IPS DF 6.9 (cell line): Measurements from ENCODE around the gene TBC1D22A.

Experiments
- DNase-seq: peaks from one replicate; pipeline ENCODE4 v3.0.0-alpha.2; 2013; ENCODE audit warnings: low read depth, low spot score
- H3K27ac ChIP-seq: one replicate; pipeline ENCODE4 v1.5.1; 2013; ENCODE audit warnings: low read length, control low read depth
- H3K27me3 ChIP-seq: 2 replicates; pipeline ENCODE4 v1.6.1; 2013; ENCODE audit warnings: mild to moderate bottlenecking, low read length; ENCODE audit not compliant: control insufficient read depth, insufficient read depth
- H3K36me3 ChIP-seq: 2 replicates; pipeline ENCODE4 v1.6.1; 2013; ENCODE audit warnings: low read length; ENCODE audit not compliant: control insufficient read depth, insufficient read depth
- H3K4me1 ChIP-seq: 2 replicates; pipeline ENCODE4 v1.6.1; 2013; ENCODE audit warnings: low read length; ENCODE audit not compliant: control insufficient read depth, insufficient read depth
- H3K4me3 ChIP-seq: 2 replicates; pipeline ENCODE4 v1.5.1; 2013; ENCODE audit warnings: mild to moderate bottlenecking, low read length
- H3K9me3 ChIP-seq: 2 replicates; pipeline ENCODE4 v1.6.1; 2013; ENCODE audit warnings: low read length, inconsistent platforms; ENCODE audit not compliant: control insufficient read depth, insufficient read depth
- whole genome bisulfite sequencing: extraction: QIAGEN DNeasy Blood & Tissue Kit; methylation state at CpG from one replicate; pipeline ENCODE4 v1.1.7; 2013; ENCODE audit warnings: mixed read lengths, missing lambda C conversion rate; ENCODE audit not compliant: insufficient read length, insufficient coverage; 5-methylcytosine and 5-hydroxymethylcytosine counted together

The TBC1D22A gene

DNA sequence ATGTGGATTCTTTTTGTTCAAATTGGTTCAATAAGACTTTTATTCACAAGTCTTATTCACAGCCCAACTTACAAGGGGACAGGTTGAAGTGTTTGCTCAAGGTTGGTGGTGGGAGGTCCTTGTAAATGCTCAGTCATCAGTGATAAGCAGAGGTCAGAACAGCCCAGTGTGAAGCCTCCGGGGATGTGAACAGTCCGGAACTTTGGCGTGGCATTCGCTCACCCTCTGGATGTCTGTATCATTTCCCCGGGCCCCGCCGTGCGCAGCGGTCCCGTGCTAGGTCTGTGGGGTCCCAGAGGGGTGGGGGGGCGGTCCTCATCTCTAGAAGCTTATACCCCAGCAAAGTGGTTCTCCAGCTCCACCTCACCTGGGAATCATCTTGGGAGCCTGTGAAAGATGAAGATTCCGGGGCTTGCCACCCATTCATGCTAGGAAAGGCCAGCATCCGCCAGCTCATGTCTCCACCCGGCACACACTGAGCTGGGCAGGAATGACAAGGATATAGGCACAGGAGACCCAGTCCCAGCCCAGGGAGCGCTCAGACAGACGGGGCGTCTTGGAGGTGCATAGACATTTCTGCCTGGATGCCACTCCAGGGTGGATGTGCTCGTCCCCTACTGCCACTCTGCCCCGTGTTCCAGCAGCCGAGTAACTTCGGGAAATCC, 327.5 kb downstream of the TBC1D22A start:
- no peaks in the 10 kb centered on the region for H3K4me1 ChIP-seq
- H3K27me3 ChIP-seq, result no peaks in the 10 kb centered on the region
- no peaks in the 10 kb centered on the region for H3K36me3 ChIP-seq
- H3K4me3 ChIP-seq, result no peak overlapping the region
- no CpG with 5 or more reads among the region's 21 CpGs for WGBS
- no peaks in the 10 kb centered on the region for H3K9me3 ChIP-seq
- DNase-seq, result no peak
- H3K27ac ChIP-seq, result no peak overlapping the region

DNA sequence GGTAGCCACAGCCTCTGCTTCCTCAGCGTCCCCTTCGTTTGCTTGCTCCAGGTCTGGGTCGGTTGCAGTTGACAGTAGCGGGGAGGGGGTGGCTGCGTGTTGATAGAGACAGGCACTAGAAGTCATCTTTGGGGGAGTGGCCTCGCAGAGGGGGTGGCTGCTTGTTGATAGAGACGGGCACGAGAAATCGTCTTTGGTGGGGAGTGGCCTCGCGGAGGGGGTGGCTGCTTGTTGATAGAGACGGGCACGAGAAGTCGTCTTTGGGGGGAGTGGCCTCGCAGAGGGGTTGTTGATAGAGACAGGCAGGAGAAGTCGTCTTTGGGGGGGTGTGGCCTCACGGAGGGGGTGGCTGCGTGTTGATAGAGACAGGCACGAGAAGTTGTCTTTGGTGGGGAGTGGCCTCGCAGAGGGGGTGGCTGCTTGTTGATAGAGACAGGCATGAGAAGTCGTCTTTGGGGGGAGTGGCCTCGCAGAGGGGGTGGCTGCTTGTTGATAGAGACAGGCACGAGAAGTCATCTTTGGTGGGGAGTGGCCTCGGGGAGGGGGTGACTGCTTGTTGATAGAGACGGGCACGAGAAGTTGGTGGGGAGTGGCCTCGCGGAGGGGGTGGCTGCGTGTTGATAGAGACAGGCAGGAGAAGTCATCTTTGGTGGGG, 328.3 kb downstream of the TBC1D22A start:
- Histone ChIP-seq H3K4me1 (no peaks in the 10 kb centered on the region), H3K9me3 (no peaks in the 10 kb centered on the region), H3K27me3 (no peaks in the 10 kb centered on the region), H3K4me3 (no peak overlapping the region; the same call in 1 of the 2 replicates), H3K27ac (no peak overlapping the region), H3K36me3 (no peaks in the 10 kb centered on the region)
- DNase-seq, result no peak
- WGBS, result no CpG with 5 or more reads among the region's 29 CpGs

DNA sequence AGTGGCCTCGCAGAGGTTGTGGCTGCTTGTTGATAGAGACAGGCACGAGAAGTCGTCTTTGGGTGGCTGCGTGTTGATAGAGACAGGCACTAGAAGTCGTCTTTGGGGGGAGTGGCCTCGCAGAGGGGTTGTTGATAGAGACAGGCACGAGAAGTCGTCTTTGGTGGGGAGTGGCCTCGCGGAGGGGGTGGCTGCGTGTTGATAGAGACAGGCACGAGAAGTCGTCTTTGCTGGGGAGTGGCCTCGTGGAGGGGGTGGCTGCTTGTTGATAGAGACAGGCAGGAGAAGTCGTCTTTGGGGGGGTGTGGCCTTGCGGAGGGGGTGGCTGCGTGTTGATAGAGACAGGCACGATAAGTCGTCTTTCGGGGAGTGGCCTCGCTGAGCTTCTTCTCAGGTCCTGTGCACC, 328.8 kb downstream of the TBC1D22A start:
- WGBS, result no CpG with 5 or more reads among the region's 21 CpGs
- no peaks in the 10 kb centered on the region for H3K27me3 ChIP-seq
- H3K36me3 ChIP-seq, result no peaks in the 10 kb centered on the region
- no peak overlapping the region; the same call in 1 of the 2 replicates for H3K4me3 ChIP-seq
- H3K9me3 ChIP-seq, result no peaks in the 10 kb centered on the region
- DNase-seq, result no peak
- H3K4me1 ChIP-seq, result no peaks in the 10 kb centered on the region
- no peak overlapping the region for H3K27ac ChIP-seq

DNA sequence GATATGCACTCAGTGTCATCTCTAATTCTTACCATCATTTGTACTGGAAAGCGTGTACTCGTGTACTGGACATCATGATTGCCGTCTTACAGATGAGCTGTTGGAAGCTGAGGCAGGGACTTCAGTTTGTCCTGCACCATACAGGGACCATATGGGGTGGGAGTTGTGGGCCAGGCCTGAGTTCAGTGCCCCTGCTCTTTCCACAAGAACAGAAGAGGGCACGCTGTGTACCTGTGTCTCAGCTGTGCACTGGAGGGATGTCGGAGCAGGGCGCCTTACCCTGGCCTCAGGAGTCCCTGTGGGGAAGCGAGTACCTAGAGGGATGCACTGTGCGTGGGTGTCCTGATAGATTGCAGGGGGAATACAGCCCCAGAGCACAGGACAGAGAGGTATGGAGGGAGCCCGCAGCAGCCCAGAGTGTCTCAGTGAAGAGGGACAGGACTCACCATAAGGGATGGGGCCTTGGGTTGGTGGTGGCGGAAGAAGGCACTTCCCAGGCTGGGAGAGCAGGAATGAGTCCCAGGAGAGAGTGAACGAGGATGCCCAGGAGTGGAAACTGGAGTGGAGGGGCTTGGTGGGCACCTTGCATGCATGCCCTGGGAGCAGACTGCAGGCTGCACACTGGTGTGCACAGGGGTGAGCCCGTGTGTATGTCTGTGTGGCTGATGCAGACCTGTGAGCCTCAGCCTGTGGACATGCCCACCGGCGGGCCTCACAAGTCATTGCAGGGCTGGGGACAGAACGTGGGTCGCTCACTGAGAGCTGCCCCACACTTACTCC, 329.7 kb downstream of the TBC1D22A start:
- no peaks in the 10 kb centered on the region for H3K4me1 ChIP-seq
- no peaks in the 10 kb centered on the region for H3K9me3 ChIP-seq
- no peak overlapping the region for H3K27ac ChIP-seq
- H3K36me3 ChIP-seq, result no peaks in the 10 kb centered on the region
- H3K4me3 ChIP-seq, result no peak overlapping the region
- H3K27me3 ChIP-seq, result no peaks in the 10 kb centered on the region
- DNase-seq, result no peak
- no CpG with 5 or more reads among the region's 16 CpGs for WGBS

DNA sequence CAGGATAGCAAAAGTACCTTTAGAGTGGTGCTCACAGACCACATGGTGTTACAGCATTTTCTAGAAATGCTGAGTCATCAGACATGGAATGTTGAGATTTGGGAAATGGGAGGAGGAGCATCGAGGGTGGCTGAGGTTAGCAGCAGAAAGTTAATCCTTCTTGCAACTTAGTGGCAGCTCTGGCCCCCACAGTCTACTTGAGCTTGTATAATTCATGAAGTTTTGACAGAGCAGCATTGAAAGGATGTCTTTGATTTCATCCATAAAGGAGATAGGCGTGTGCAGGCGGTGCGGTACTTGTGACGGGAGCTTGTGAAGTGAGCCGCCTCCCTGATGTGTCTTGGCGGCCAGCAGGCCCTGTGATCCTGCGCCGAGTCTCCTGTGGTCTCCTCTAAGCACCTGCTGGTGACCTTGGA, 330.5 kb downstream of the TBC1D22A start:
- WGBS, result no CpG with 5 or more reads among the region's 9 CpGs
- no peak overlapping the region for H3K4me3 ChIP-seq
- no peaks in the 10 kb centered on the region for H3K9me3 ChIP-seq
- H3K4me1 ChIP-seq, result no peaks in the 10 kb centered on the region
- DNase-seq, result no peak
- H3K27me3 ChIP-seq, result no peaks in the 10 kb centered on the region
- H3K27ac ChIP-seq, result no peak overlapping the region
- no peaks in the 10 kb centered on the region for H3K36me3 ChIP-seq

DNA sequence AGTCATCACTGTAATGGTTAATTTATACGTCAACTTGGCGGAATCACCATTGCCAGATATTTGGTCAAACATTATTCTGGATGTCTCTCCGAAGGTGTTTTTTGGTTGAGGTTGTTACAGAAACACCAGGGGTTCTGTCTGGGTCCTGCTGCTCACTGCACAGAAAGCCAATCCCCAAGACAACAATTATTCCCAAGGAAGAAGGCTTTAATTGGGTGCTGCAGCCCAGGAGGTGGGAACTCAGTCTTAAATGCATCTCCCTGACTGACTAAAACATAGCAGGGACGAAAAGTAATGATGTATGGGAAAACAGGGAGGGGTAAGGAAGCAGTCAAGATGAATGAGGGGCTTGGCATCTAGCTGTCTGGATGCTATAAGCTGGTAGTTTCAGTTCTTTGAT, 331.3 kb downstream of the TBC1D22A start:
- Histone ChIP-seq H3K4me1 (no peaks in the 10 kb centered on the region), H3K27ac (no peak overlapping the region), H3K27me3 (no peaks in the 10 kb centered on the region), H3K4me3 (no peak overlapping the region), H3K9me3 (no peaks in the 10 kb centered on the region), H3K36me3 (no peaks in the 10 kb centered on the region)
- WGBS, result no CpG with 5 or more reads among the region's 4 CpGs
- no peak for DNase-seq

DNA sequence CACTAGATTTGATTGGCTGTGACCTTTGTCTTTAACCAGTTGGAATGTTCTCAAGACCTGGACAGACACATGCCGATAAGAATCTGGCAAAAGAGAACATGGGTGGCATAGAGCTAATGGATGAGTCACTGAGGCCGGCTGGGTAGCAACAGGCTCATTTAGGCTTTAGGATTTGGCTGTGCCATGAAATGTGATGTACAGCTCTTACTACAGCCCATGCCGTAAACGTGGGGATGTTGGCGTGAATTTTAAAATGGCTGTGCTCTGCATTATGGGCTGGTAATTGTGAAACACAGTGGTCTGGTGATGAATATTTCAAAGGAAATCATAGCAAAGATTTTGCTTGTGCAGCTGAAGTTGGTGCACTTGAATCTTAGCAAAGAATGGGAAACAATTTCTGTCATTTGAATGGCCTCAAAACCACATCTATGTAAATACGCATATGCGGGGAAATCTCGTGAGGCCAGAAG, 332.4 kb downstream of the TBC1D22A start:
- no peaks in the 10 kb centered on the region for H3K4me1 ChIP-seq
- H3K27ac ChIP-seq, result no peak overlapping the region
- WGBS, result no CpG with 5 or more reads among the region's 8 CpGs
- H3K36me3 ChIP-seq, result no peaks in the 10 kb centered on the region
- no peak for DNase-seq
- H3K27me3 ChIP-seq, result no peaks in the 10 kb centered on the region
- H3K9me3 ChIP-seq, result no peaks in the 10 kb centered on the region
- H3K4me3 ChIP-seq, result no peak overlapping the region

DNA sequence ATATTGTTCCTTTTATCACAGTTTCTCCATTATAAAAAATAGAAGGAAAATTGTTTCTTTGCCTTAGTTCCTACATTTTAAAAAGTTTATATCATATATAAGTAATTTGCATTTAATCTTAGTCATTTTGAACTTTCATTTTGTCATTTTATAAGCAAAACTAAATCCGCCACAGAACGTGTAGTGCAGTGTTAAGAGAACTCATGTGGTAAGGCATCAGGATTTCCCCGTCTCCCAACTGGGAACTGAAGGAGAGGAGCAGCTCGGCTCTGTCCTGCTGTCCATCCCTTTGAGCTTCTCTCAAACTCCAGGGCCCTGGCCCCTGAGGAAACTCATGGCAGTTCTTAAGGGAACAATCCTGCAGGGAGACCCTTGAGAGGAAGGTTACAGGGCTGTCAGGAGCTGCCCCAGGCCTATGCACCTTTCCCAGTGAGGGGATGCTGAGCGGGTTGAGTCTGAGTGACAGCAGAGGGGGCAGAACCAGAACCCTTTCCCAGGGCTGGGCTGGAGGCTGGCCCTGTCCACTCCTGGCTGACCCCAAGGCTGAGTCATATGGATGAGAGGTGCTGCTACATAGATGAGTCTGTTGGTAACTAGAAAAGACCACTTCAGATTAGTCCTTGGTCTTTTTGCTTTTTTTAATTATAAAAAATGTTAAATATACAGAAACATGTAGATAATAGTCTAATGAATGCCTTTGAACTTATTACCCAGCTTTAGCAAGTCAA, 333.1 kb downstream of the TBC1D22A start:
- H3K27ac ChIP-seq, result no peak overlapping the region
- H3K36me3 ChIP-seq, result no peaks in the 10 kb centered on the region
- no peak for DNase-seq
- no peaks in the 10 kb centered on the region for H3K9me3 ChIP-seq
- no peaks in the 10 kb centered on the region for H3K27me3 ChIP-seq
- H3K4me1 ChIP-seq, result no peaks in the 10 kb centered on the region
- no peak overlapping the region for H3K4me3 ChIP-seq
- no CpG with 5 or more reads among the region's 5 CpGs for WGBS

DNA sequence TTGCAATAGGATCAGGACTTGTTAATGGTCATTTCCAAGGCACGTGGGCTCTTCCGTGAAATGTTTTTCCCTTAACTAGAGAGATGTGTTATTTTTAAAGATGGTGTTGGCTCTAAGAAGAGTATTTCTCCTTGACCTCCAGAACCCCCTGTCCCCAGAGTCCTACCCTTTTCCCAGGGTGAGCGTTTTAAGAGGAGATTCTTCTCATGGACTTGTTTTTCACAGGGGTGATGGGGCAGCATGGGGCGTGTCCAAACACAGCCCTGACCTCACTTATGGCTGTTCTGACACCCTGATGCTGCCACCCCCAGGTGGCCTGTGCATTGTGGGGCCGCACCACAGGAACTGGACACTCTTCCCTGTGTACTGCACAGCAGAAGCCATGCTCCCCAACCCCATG, 335.7 kb downstream of the TBC1D22A start:
- no peak for DNase-seq
- no peaks in the 10 kb centered on the region for H3K9me3 ChIP-seq
- no peak overlapping the region for H3K4me3 ChIP-seq
- peaks cover 5% of the 10 kb centered on the region for H3K4me1 ChIP-seq
- H3K27me3 ChIP-seq, result no peaks in the 10 kb centered on the region
- WGBS, result no CpG with 5 or more reads among the region's 5 CpGs
- H3K27ac ChIP-seq, result no peak overlapping the region
- no peaks in the 10 kb centered on the region for H3K36me3 ChIP-seq

DNA sequence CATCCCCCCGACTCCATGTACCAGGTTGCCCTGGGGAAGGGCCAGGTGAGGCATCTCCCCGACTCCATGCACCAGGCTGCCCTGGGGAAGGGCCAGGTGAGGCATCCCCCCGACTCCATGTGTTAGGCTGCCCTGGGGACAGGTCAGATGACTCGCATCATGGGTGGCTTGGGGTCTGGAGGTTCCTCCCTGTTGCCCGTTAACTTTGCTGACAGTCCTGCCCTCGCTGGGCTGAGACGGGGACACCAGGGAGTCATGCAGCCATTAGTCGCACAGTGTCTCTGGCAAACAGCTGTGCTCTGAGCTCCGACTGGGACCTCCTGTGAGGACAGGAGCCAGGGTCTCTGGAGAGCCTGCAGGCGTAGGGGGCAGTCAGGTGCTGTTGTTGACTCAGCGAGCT, 336.1 kb downstream of the TBC1D22A start:
- H3K9me3 ChIP-seq, result no peaks in the 10 kb centered on the region
- H3K36me3 ChIP-seq, result no peaks in the 10 kb centered on the region
- H3K27me3 ChIP-seq, result no peaks in the 10 kb centered on the region
- H3K4me1 ChIP-seq, result peaks cover 6% of the 10 kb centered on the region
- H3K4me3 ChIP-seq, result no peak overlapping the region
- DNase-seq, result no peak
- WGBS, result no CpG with 5 or more reads among the region's 11 CpGs
- H3K27ac ChIP-seq, result no peak overlapping the region
